HEK293 (cell line): ENCODE results near the gene LAMA2.

Source experiments
- CTCF ChIA-PET: fragments of 350-600 bp; formaldehyde crosslinking; extraction: SDS; loops from one replicate; lab custom pipeline; 2021; ENCODE audit warnings: antibody characterized with exemption; lab: Yijun Ruan, JAX
- POLR2A ChIA-PET: fragments of 300-600 bp; formaldehyde crosslinking; extraction: SDS; loops from one replicate; lab custom pipeline; 2020; ENCODE audit warnings: antibody characterized with exemption, inconsistent platforms; lab: Yijun Ruan, JAX
- H3K27ac ChIP-seq: fragments of 200-500 bp; sonication (Bioruptor generic); 2 replicates; pipeline ENCODE4 v1.5.1; 2014; ENCODE audit warnings: low read depth, low read length, control low read depth, inconsistent platforms; ENCODE audit errors: extremely low read depth
- H3K36me3 ChIP-seq, 2 experiments: fragments of 200-500 bp in 1 of 2; sonication (Bioruptor generic) in 1 of 2; 1 replicate in 1 of 2; 2 replicates in 1 of 2; pipeline ENCODE4 v1.5.1; 2014 to 2017; ENCODE audit warnings: inconsistent platforms in 2 of 2, low read length in 2 of 2; ENCODE audit not compliant: control insufficient read depth in 2 of 2, insufficient read depth in 1 of 2
- H3K4me1 ChIP-seq: fragments of 200-500 bp; sonication (Bioruptor generic); 2 replicates; pipeline ENCODE4 v1.5.1; 2014; ENCODE audit warnings: mild to moderate bottlenecking, low read length, inconsistent platforms; ENCODE audit not compliant: control insufficient read depth, insufficient read depth
- H3K4me3 ChIP-seq: 2 replicates; pipeline ENCODE4 v1.5.1; 2011; ENCODE audit warnings: low read depth, mild to moderate bottlenecking, control low read depth, low read length, moderate library complexity
- H3K9me3 ChIP-seq: fragments of 200-500 bp; sonication (Bioruptor generic); 2 replicates; pipeline ENCODE4 v1.5.1; 2014; ENCODE audit warnings: low read depth, low read length, inconsistent platforms; ENCODE audit not compliant: control insufficient read depth, insufficient read depth
- GLIS2 ChIP-seq: fragments of 450-650 bp; formaldehyde crosslinking; IDR thresholded peaks from 2 replicates; pipeline ENCODE4 v1.5.1; 2016; ENCODE audit warnings: missing biosample characterization, missing genetic modification characterization
- KLF1 ChIP-seq: fragments of 450-650 bp; formaldehyde crosslinking; IDR thresholded peaks from 2 replicates; pipeline ENCODE4 v1.5.1; 2016; ENCODE audit warnings: missing biosample characterization, missing genetic modification characterization
- MZF1 ChIP-seq: fragments of 450-650 bp; formaldehyde crosslinking; IDR thresholded peaks from 2 replicates; pipeline ENCODE4 v1.5.1; 2017; ENCODE audit warnings: missing biosample characterization, missing genetic modification characterization, borderline replicate concordance
- SALL2 ChIP-seq: fragments of 450-650 bp; formaldehyde crosslinking; IDR thresholded peaks from 2 replicates; pipeline ENCODE4 v1.5.0; 2017; ENCODE audit warnings: missing biosample characterization, mild to moderate bottlenecking, missing genetic modification characterization, borderline replicate concordance
- YY1 ChIP-seq: fragments of 450-650 bp; formaldehyde crosslinking; IDR thresholded peaks from 2 replicates; pipeline ENCODE4 v1.5.1; 2018; ENCODE audit warnings: missing biosample characterization, missing genetic modification characterization
- ZNF121 ChIP-seq: fragments of 450-650 bp; formaldehyde crosslinking; IDR thresholded peaks from 2 replicates; pipeline ENCODE4 v1.5.1; 2016; ENCODE audit warnings: missing biosample characterization, missing genetic modification characterization
- ZNF138 ChIP-seq: fragments of 450-650 bp; formaldehyde crosslinking; IDR thresholded peaks from 2 replicates; pipeline ENCODE4 v1.5.1; 2016; ENCODE audit warnings: missing biosample characterization, missing genetic modification characterization, borderline replicate concordance
- ZNF2 ChIP-seq: fragments of 450-650 bp; formaldehyde crosslinking; IDR thresholded peaks from 2 replicates; pipeline ENCODE4 v1.5.1; 2016; ENCODE audit warnings: missing biosample characterization, missing genetic modification characterization
- ZNF239 ChIP-seq: fragments of 450-650 bp; formaldehyde crosslinking; IDR thresholded peaks from 2 replicates; pipeline ENCODE4 v1.5.1; 2016; ENCODE audit warnings: missing biosample characterization, missing genetic modification characterization
- ZNF362 ChIP-seq: fragments of 450-650 bp; formaldehyde crosslinking; IDR thresholded peaks from 2 replicates; pipeline ENCODE4 v1.5.1; 2016; ENCODE audit warnings: missing biosample characterization, missing genetic modification characterization
- ZNF549 ChIP-seq: fragments of 450-650 bp; IDR thresholded peaks from 2 replicates; pipeline ENCODE4 v1.5.1; 2018; ENCODE audit warnings: missing biosample characterization, missing genetic modification characterization, mild to moderate bottlenecking, inconsistent platforms, moderate library complexity
- ZNF560 ChIP-seq: fragments of 450-650 bp; formaldehyde crosslinking; IDR thresholded peaks from 2 replicates; pipeline ENCODE4 v1.5.1; 2017; ENCODE audit warnings: missing biosample characterization, missing genetic modification characterization, borderline replicate concordance
- ZNF600 ChIP-seq: fragments of 450-650 bp; formaldehyde crosslinking; IDR thresholded peaks from 2 replicates; pipeline ENCODE4 v1.5.1; 2016; ENCODE audit warnings: missing biosample characterization, missing genetic modification characterization
- ZNF76 ChIP-seq: fragments of 450-650 bp; formaldehyde crosslinking; IDR thresholded peaks from 2 replicates; pipeline ENCODE4; 2016; ENCODE audit warnings: low read depth, missing biosample characterization, missing genetic modification characterization, borderline replicate concordance
- ZNF776 ChIP-seq: fragments of 450-650 bp; formaldehyde crosslinking; IDR thresholded peaks from 2 replicates; pipeline ENCODE4 v1.5.0; 2017; ENCODE audit warnings: missing biosample characterization, missing genetic modification characterization, borderline replicate concordance
- ZNF792 ChIP-seq: fragments of 450-650 bp; formaldehyde crosslinking; IDR thresholded peaks from 2 replicates; pipeline ENCODE4 v1.5.1; 2016; ENCODE audit warnings: missing biosample characterization, missing genetic modification characterization
- ZSCAN18 ChIP-seq: fragments of 450-650 bp; formaldehyde crosslinking; IDR thresholded peaks from 2 replicates; pipeline ENCODE4 v1.5.1; 2016; ENCODE audit warnings: missing biosample characterization, missing genetic modification characterization
- ZSCAN23 ChIP-seq: fragments of 450-650 bp; formaldehyde crosslinking; IDR thresholded peaks from 2 replicates; pipeline ENCODE4 v1.5.1; 2016; ENCODE audit warnings: missing biosample characterization, missing genetic modification characterization
- TF ChIP-seq, protein P1 (sequence below): fragments of 450-650 bp; formaldehyde crosslinking; IDR thresholded peaks from 2 replicates; pipeline ENCODE4 v1.5.1; 2016; ENCODE audit warnings: missing biosample characterization, missing genetic modification characterization
- TF ChIP-seq, protein P2 (sequence below): fragments of 450-650 bp; formaldehyde crosslinking; IDR thresholded peaks from 2 replicates; pipeline ENCODE4 v1.5.1; 2017; ENCODE audit warnings: missing biosample characterization, missing genetic modification characterization

LAMA2 gene

DNA sequence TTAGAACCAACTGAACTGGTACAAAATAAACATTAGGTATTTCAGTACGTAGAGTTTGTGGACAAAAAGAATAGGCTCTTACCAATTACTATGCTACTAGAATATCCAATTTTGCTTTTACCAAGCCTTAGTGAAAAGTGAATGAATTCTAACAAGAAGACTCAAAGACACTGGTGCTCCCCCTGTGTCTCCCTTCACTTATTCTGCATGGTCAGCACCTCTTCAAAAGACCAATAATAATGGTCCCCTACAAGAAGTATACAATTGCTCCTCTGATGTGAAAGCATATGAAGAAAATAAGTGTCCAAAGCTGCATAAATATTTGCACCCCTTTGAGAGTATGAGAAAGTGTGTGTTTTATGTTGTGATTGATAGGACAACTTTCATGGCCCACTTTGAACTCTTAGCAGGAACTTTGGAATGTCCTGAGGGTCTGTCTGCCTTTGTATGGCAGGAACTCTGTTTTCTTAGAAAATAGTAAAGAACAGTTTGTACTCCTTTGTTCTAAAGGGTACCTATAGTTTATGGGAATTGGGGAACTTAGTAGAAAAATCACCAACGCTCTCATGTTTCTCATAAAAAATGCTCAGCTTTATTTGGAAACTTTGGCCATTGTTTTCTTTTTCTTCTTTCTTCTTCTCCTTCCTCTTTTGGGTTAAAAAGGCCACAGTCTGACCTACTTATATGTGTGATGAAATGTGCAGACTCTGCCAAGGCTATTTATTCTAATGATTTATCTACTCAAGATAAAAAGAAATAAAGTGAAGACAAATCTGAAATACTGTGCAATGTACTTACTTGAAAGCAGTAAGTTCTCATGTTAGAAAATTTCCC lies 352.4 kb downstream of the LAMA2 start:
- no peak for TF ChIP-seq SALL2 (tag by site-specific recombination)
- TF ChIP-seq ZNF239 (tag by site-specific recombination), result no peak
- TF ChIP-seq ZNF776 (tag by site-specific recombination), result no peak
- TF ChIP-seq YY1, result no peak
- TF ChIP-seq KLF1, result no peak
- TF ChIP-seq ZNF362, result no peak
- no peak for TF ChIP-seq ZNF549 (tag by site-specific recombination)
- no peak for TF ChIP-seq ZNF138
- no peak for TF ChIP-seq ZNF121 (tag by site-specific recombination)
- no peak for TF ChIP-seq ZNF76 (tag by site-specific recombination)
- no peak for TF ChIP-seq GLIS2 (tag by site-specific recombination)
- no peak for TF ChIP-seq ZSCAN18 (tag by site-specific recombination)
- TF ChIP-seq, protein P1, sequence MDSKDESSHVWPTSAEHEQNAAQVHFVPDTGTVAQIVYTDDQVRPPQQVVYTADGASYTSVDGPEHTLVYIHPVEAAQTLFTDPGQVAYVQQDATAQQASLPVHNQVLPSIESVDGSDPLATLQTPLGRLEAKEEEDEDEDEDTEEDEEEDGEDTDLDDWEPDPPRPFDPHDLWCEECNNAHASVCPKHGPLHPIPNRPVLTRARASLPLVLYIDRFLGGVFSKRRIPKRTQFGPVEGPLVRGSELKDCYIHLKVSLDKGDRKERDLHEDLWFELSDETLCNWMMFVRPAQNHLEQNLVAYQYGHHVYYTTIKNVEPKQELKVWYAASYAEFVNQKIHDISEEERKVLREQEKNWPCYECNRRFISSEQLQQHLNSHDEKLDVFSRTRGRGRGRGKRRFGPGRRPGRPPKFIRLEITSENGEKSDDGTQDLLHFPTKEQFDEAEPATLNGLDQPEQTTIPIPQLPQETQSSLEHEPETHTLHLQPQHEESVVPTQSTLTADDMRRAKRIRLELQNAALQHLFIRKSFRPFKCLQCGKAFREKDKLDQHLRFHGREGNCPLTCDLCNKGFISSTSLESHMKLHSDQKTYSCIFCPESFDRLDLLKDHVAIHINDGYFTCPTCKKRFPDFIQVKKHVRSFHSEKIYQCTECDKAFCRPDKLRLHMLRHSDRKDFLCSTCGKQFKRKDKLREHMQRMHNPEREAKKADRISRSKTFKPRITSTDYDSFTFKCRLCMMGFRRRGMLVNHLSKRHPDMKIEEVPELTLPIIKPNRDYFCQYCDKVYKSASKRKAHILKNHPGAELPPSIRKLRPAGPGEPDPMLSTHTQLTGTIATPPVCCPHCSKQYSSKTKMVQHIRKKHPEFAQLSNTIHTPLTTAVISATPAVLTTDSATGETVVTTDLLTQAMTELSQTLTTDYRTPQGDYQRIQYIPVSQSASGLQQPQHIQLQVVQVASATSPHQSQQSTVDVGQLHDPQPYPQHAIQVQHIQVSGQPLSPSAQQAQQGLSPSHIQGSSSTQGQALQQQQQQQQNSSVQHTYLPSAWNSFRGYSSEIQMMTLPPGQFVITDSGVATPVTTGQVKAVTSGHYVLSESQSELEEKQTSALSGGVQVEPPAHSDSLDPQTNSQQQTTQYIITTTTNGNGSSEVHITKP (tag by site-specific recombination), result no peak
- no peak for TF ChIP-seq MZF1 (tag by site-specific recombination)
- no peak for TF ChIP-seq ZNF792
- TF ChIP-seq ZNF2 (tag by site-specific recombination), result no peak
- no peak for TF ChIP-seq ZNF560 (tag by site-specific recombination)
- POLR2A ChIA-PET, result no interaction called here
- H3K9me3 ChIP-seq, result no peaks in the 10 kb centered on the region
- no peaks in the 10 kb centered on the region for H3K4me1 ChIP-seq
- CTCF ChIA-PET, result no interaction called here
- H3K27ac ChIP-seq, result no peak overlapping the region
- H3K36me3 ChIP-seq, result no peaks in the 10 kb centered on the region
- H3K4me3 ChIP-seq, result no peak overlapping the region

DNA sequence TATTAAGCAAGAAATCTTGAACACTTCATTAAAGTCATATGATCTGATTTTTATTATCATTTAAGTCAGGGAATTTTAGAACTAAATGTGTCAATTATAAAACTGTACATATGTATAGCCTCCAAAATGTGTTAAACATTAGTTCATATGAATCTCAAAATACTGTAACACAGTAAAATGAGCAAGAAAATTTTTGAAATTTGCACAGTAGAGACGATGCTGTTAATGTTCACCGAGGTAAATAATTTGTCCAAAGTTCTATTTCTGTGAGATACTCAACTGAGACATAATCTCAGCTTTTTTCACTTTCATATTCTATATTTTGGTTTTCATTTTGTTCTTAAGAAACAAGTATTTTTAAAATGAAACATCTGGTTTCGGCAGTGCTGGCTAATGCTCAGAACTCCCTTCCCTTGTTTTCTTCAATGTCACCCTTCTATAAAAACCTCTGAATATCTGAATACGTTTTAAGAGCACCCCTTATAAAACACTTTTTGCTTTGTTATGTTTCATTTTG lies 353.1 kb downstream of the LAMA2 start:
- TF ChIP-seq, protein P2, sequence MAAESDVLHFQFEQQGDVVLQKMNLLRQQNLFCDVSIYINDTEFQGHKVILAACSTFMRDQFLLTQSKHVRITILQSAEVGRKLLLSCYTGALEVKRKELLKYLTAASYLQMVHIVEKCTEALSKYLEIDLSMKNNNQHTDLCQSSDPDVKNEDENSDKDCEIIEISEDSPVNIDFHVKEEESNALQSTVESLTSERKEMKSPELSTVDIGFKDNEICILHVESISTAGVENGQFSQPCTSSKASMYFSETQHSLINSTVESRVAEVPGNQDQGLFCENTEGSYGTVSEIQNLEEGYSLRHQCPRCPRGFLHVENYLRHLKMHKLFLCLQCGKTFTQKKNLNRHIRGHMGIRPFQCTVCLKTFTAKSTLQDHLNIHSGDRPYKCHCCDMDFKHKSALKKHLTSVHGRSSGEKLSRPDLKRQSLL (tag by site-specific recombination), result no peak
- TF ChIP-seq ZNF600 (no peak), ZSCAN23 (tag by site-specific recombination) (no peak)
- H3K4me3 ChIP-seq, result no peak overlapping the region
- H3K27ac ChIP-seq, result no peak overlapping the region
- ChIA-PET POLR2A (no interaction called here), CTCF (no interaction called here)
- H3K4me1 ChIP-seq, result no peaks in the 10 kb centered on the region
- no peaks in the 10 kb centered on the region for H3K9me3 ChIP-seq
- H3K36me3 ChIP-seq, result no peaks in the 10 kb centered on the region
